T-helper 2 cell (primary cell): ENCODE measurements around the gene LRRC8D.

ENCODE experiments used
- DNase-seq, 5 experiments: peaks; one replicate each; pipeline versions ENCODE4 v3.0.0 to v3.0.0-alpha.2; 2012 to 2022

The LRRC8D gene

GRCh38 chr1:89872567-89872966 lies 51.7 kb downstream of the LRRC8D start:
- DNase-seq: no peak

GRCh38 chr1:89873288-89873687 lies 52.5 kb downstream of the LRRC8D start:
- no peak for DNase-seq

GRCh38 chr1:89873770-89874169 lies 52.9 kb downstream of the LRRC8D start:
- no peak for DNase-seq

GRCh38 chr1:89876463-89876862 lies 55.6 kb downstream of the LRRC8D start:
- no peak for DNase-seq

GRCh38 chr1:89877756-89878155 lies 56.9 kb downstream of the LRRC8D start:
- DNase-seq: no peak

GRCh38 chr1:89878256-89878655 lies 57.4 kb downstream of the LRRC8D start:
- DNase-seq: no peak

GRCh38 chr1:89880679-89881078 lies 59.8 kb downstream of the LRRC8D start:
- no peak for DNase-seq

- DNase-seq: peak in 1 of 5 experiments; percentile 67
These were observed 60.7 kb downstream of the LRRC8D start for GRCh38 chr1:89881415-89882058.

GRCh38 chr1:89882348-89883029 lies 61.7 kb downstream of the LRRC8D start:
- DNase-seq: no peak

GRCh38 chr1:89883030-89883379 lies 62.2 kb downstream of the LRRC8D start:
- no peak for DNase-seq

GRCh38 chr1:89884718-89885596 lies 64.1 kb downstream of the LRRC8D start:
- peak in 1 of 5 experiments; percentile 50 for DNase-seq

- no peak for DNase-seq
These were observed 66.4 kb downstream of the LRRC8D start for GRCh38 chr1:89887270-89887669.

- no peak for DNase-seq
These were observed 66.9 kb downstream of the LRRC8D start for GRCh38 chr1:89887713-89888112.

GRCh38 chr1:89888480-89889322 lies 67.9 kb downstream of the LRRC8D start:
- DNase-seq: no peak

GRCh38 chr1:89889323-89889615 lies 68.4 kb downstream of the LRRC8D start:
- DNase-seq: no peak

GRCh38 chr1:89890085-89890752 lies 69.4 kb downstream of the LRRC8D start:
- DNase-seq: no peak

GRCh38 chr1:89892816-89893215 lies 72.0 kb downstream of the LRRC8D start:
- no peak for DNase-seq

- no peak for DNase-seq
These were observed 73.7 kb downstream of the LRRC8D start for GRCh38 chr1:89894210-89895201.

GRCh38 chr1:89896105-89896942 lies 75.5 kb downstream of the LRRC8D start:
- DNase-seq: no peak
